HepG2 (cell line): ENCODE data around the gene EPHA2. TPM values are rescaled to one million over a fixed set of nuclear protein-coding genes. Genes with fewer than 3 reads are reported as not detected.

Experiments used
- AKNA ChIP-seq: sonication (generic); formaldehyde crosslinking; IDR thresholded peaks from 2 replicates; pipeline ENCODE4 v1.4.0; 2020; ENCODE audit warnings: missing genetic modification reagents, borderline replicate concordance
- CHD2 ChIP-seq: IDR thresholded peaks from 2 replicates; pipeline ENCODE4 v1.6.1; 2011; ENCODE audit warnings: low read depth, low read length, improper control_type of control experiment
- LBX2 ChIP-seq: sonication (generic); formaldehyde crosslinking; IDR thresholded peaks from 2 replicates; pipeline ENCODE4 v1.5.0; 2020; ENCODE audit warnings: missing genetic modification reagents, mild to moderate bottlenecking, borderline replicate concordance
- NPAS2 ChIP-seq: sonication (generic); formaldehyde crosslinking; IDR thresholded peaks from 2 replicates; pipeline ENCODE4 v1.8.0; 2022; ENCODE audit warnings: mild to moderate bottlenecking, missing genetic modification reagents, borderline replicate concordance
- PCBP1 ChIP-seq: fragments of 200-400 bp; formaldehyde crosslinking; IDR thresholded peaks from 2 replicates; pipeline ENCODE4 v1.6.1; 2017; ENCODE audit warnings: mild to moderate bottlenecking, low read depth, low read length, borderline replicate concordance
- TBX2 ChIP-seq: sonication (generic); formaldehyde crosslinking; IDR thresholded peaks from 2 replicates; pipeline ENCODE4 v1.5.0; 2020; ENCODE audit warnings: missing genetic modification reagents, mild to moderate bottlenecking, borderline replicate concordance
- THAP9 ChIP-seq: sonication (generic); formaldehyde crosslinking; IDR thresholded peaks from 2 replicates; pipeline ENCODE4; 2020; ENCODE audit warnings: missing genetic modification reagents, mild to moderate bottlenecking, borderline replicate concordance
- TRAFD1 ChIP-seq: sonication (generic); formaldehyde crosslinking; IDR thresholded peaks from 2 replicates; pipeline ENCODE4 v1.5.1; 2020; ENCODE audit warnings: missing genetic modification reagents, mild to moderate bottlenecking, borderline replicate concordance
- ZFP36L2 ChIP-seq: sonication (generic); formaldehyde crosslinking; IDR thresholded peaks from 2 replicates; pipeline ENCODE4 v1.4.0; 2020; ENCODE audit warnings: missing genetic modification reagents
- ZNF331 ChIP-seq: sonication (generic); formaldehyde crosslinking; IDR thresholded peaks from 2 replicates; pipeline ENCODE4 v1.4.0; 2020; ENCODE audit warnings: missing genetic modification reagents
- ZNF652 ChIP-seq: IDR thresholded peaks from 2 replicates; pipeline ENCODE4 v1.6.1; 2016; ENCODE audit warnings: low read depth, borderline replicate concordance
- ZNF777 ChIP-seq: sonication (generic); formaldehyde crosslinking; IDR thresholded peaks from 2 replicates; pipeline ENCODE4 v1.4.0; 2020; ENCODE audit warnings: missing genetic modification reagents
- polyA plus RNA-seq, 8 experiments: library from polyadenylated mRNA; depleted of rRNA in 3 of 8; stranded (reverse) in 7 of 8; unstranded in 1 of 8; fragments of >200 nt; fragmentation: Illumina TruSeq in 4 of 8; extraction: Trizol in 4 of 8; gene quantifications; 2 replicates each; pipeline versions ENCODE4 v1.2.1 to v1.2.3, GENCODE V29; 2011 to 2016; ENCODE audit warnings: low read depth in 4 of 8, missing spikeins in 1 of 8, mixed read lengths in 1 of 8; ENCODE audit not compliant: insufficient read depth in 1 of 8
- total RNA-seq, 5 experiments: library from RNA; depleted of rRNA; stranded (reverse); fragments of >200 nt; fragmentation: Illumina TruSeq; extraction: Trizol; gene quantifications; 2 replicates each; pipeline ENCODE4 v1.2.3, GENCODE V29; 2016; ENCODE audit warnings: low read depth in 1 of 5

Gene EPHA2
- total and polyA plus RNA-seq, 2 of the 13 experiments (the other 11 are each of a cell fraction or from before 2014, with no cell fraction given), result 33.6 to 53.6 TPM

GRCh38 chr1:16150508-16150907 lies 5.4 kb downstream of the EPHA2 start (continued):
- peak; percentile 74; the same call in 1 of the 2 replicates for TF ChIP-seq ZNF652 (CRISPR knock-in tag)
- no peak for TF ChIP-seq ZNF777 (CRISPR knock-in tag)
- TF ChIP-seq ZFP36L2 (CRISPR knock-in tag), result no peak
- no peak for TF ChIP-seq ZNF331
- no peak for TF ChIP-seq CHD2
- TF ChIP-seq TBX2 (CRISPR knock-in tag), result no peak
- TF ChIP-seq PCBP1, result 0 out of 2 replicates have a peak, but pooled peaks have one; percentile 51
- TF ChIP-seq THAP9 (CRISPR knock-in tag), result no peak
- TF ChIP-seq TRAFD1 (CRISPR knock-in tag), result no peak
- TF ChIP-seq LBX2 (CRISPR knock-in tag), result no peak
- no peak for TF ChIP-seq AKNA (CRISPR knock-in tag)
- TF ChIP-seq NPAS2 (CRISPR knock-in tag), result no peak
